HEK293T (cell line): ENCODE measurements around the gene GTF3A.

ENCODE experiments used
- BHLHE40 ChIP-seq: fragments of 450-650 bp; IDR thresholded peaks from 2 replicates; pipeline ENCODE4 v1.6.1; 2016; ENCODE audit warnings: mild to moderate bottlenecking, moderate library complexity, borderline replicate concordance
- FOXA1 ChIP-seq: fragments of 450-650 bp; IDR thresholded peaks from 2 replicates; pipeline ENCODE4 v1.6.1; 2016; ENCODE audit warnings: mild to moderate bottlenecking
- FOXM1 ChIP-seq: fragments of 450-650 bp; IDR thresholded peaks from 2 replicates; pipeline ENCODE4 v1.6.1; 2017; ENCODE audit warnings: mild to moderate bottlenecking, borderline replicate concordance
- HDGF ChIP-seq: fragments of 450-650 bp; IDR thresholded peaks from 2 replicates; pipeline ENCODE4 v1.6.1; 2017; ENCODE audit warnings: antibody characterized with exemption, borderline replicate concordance
- LEF1 ChIP-seq: fragments of 450-650 bp; IDR thresholded peaks from 2 replicates; pipeline ENCODE4 v1.6.1; 2017; ENCODE audit warnings: mild to moderate bottlenecking, borderline replicate concordance
- NFRKB ChIP-seq: fragments of 450-650 bp; IDR thresholded peaks from 2 replicates; pipeline ENCODE4 v1.6.1; 2016; ENCODE audit warnings: mild to moderate bottlenecking, moderate library complexity
- SP1 ChIP-seq: fragments of 450-650 bp; IDR thresholded peaks from 2 replicates; pipeline ENCODE4 v1.6.1; 2017
- SUZ12 ChIP-seq: fragments of 450-650 bp; IDR thresholded peaks from 2 replicates; pipeline ENCODE4 v1.6.1; 2016; ENCODE audit warnings: mild to moderate bottlenecking
- TARDBP ChIP-seq: fragments of 450-650 bp; IDR thresholded peaks from 2 replicates; pipeline ENCODE4 v1.6.1; 2016

- no peak for TF ChIP-seq NFRKB
- no peak for TF ChIP-seq FOXM1
- no peak for TF ChIP-seq LEF1
- no peak for TF ChIP-seq SUZ12
- TF ChIP-seq BHLHE40 = no peak
- TF ChIP-seq SP1 = no peak
- no peak for TF ChIP-seq FOXA1
- TF ChIP-seq HDGF = no peak
- no peak for TF ChIP-seq TARDBP
Observed at GRCh38 chr13:27472441-27472840, 48.0 kb downstream of the GTF3A start.
